Measurements from ENCODE around the gene MEGF11. TPM values are rescaled to one million over a fixed set of nuclear protein-coding genes. Genes with fewer than 3 reads are reported as not detected.

The MEGF11 gene
- total RNA-seq, 2 donors from 2014 or later: not detected

- H3K9me3 ChIP-seq (ENCODE audit: control insufficient read depth, low read length, poor library complexity, severe bottlenecking): no peaks in the 10 kb centered on the region
- Mint-ChIP-seq H3K4me1 (peaks cover 3% of the 10 kb centered on the region), H3K36me3 (ENCODE audit: low read depth) (peaks cover 3% of the 10 kb centered on the region), H3K27me3 (peaks cover 50% of the 10 kb centered on the region), H3K27ac (no peak overlapping the region), H3K4me3 (no peak overlapping the region)
- no peak for ATAC-seq
- no peak for DNase-seq
Measured at GRCh38 chr15:66229790-66230465, 23.6 kb downstream of the MEGF11 start.

- DNase-seq (no peak), ATAC-seq (no peak)
- peaks cover 3% of the 10 kb centered on the region for H3K4me1 Mint-ChIP-seq
- H3K9me3 ChIP-seq (ENCODE audit: control insufficient read depth, low read length, poor library complexity, severe bottlenecking): no peaks in the 10 kb centered on the region
- peaks cover 3% of the 10 kb centered on the region for H3K36me3 Mint-ChIP-seq (ENCODE audit: low read depth)
- no peak overlapping the region for H3K4me3 Mint-ChIP-seq
- H3K27ac Mint-ChIP-seq: no peak overlapping the region
- H3K27me3 Mint-ChIP-seq: peaks cover 45% of the 10 kb centered on the region
Measured at GRCh38 chr15:66228807-66229735, 24.5 kb downstream of the MEGF11 start.

- H3K9me3 ChIP-seq (ENCODE audit: control insufficient read depth, low read length, poor library complexity, severe bottlenecking): no peaks in the 10 kb centered on the region
- Mint-ChIP-seq H3K27ac (no peak overlapping the region), H3K36me3 (ENCODE audit: low read depth) (no peaks in the 10 kb centered on the region), H3K27me3 (peaks cover 49% of the 10 kb centered on the region), H3K4me1 (peaks cover 3% of the 10 kb centered on the region), H3K4me3 (no peak overlapping the region)
- DNase-seq (no peak), ATAC-seq (no peak)
Measured at GRCh38 chr15:66226736-66227135, 26.8 kb downstream of the MEGF11 start.

GRCh38 chr15:66225656-66226274, 27.8 kb downstream of the MEGF11 start:
- peaks cover 53% of the 10 kb centered on the region for H3K27me3 Mint-ChIP-seq
- peaks cover 4% of the 10 kb centered on the region for H3K36me3 Mint-ChIP-seq (ENCODE audit: low read depth)
- H3K9me3 ChIP-seq (ENCODE audit: control insufficient read depth, low read length, poor library complexity, severe bottlenecking): no peaks in the 10 kb centered on the region
- H3K27ac Mint-ChIP-seq: no peak overlapping the region
- peaks cover 6% of the 10 kb centered on the region for H3K4me1 Mint-ChIP-seq
- no peak overlapping the region for H3K4me3 Mint-ChIP-seq
- ATAC-seq (no peak), DNase-seq (no peak)

- no peaks in the 10 kb centered on the region for H3K9me3 ChIP-seq (ENCODE audit: control insufficient read depth, low read length, poor library complexity, severe bottlenecking)
- no peak overlapping the region for H3K4me3 Mint-ChIP-seq
- H3K27me3 Mint-ChIP-seq: peaks cover 55% of the 10 kb centered on the region
- peaks cover 6% of the 10 kb centered on the region for H3K4me1 Mint-ChIP-seq
- ATAC-seq (no peak), DNase-seq (no peak)
- no peak overlapping the region for H3K27ac Mint-ChIP-seq
- H3K36me3 Mint-ChIP-seq (ENCODE audit: low read depth): peaks cover 4% of the 10 kb centered on the region
Measured at GRCh38 chr15:66224946-66225345, 28.6 kb downstream of the MEGF11 start.

GRCh38 chr15:66222273-66223198, 31.0 kb downstream of the MEGF11 start:
- H3K9me3 ChIP-seq (ENCODE audit: control insufficient read depth, low read length, poor library complexity, severe bottlenecking): no peaks in the 10 kb centered on the region
- peaks cover 42% of the 10 kb centered on the region for H3K27me3 Mint-ChIP-seq
- peaks cover 4% of the 10 kb centered on the region for H3K36me3 Mint-ChIP-seq (ENCODE audit: low read depth)
- no peak overlapping the region for H3K27ac Mint-ChIP-seq
- DNase-seq (no peak), ATAC-seq (no peak)
- peaks cover 6% of the 10 kb centered on the region for H3K4me1 Mint-ChIP-seq
- H3K4me3 Mint-ChIP-seq: no peak overlapping the region

- peaks cover 6% of the 10 kb centered on the region for H3K4me1 Mint-ChIP-seq
- H3K9me3 ChIP-seq (ENCODE audit: control insufficient read depth, low read length, poor library complexity, severe bottlenecking): no peaks in the 10 kb centered on the region
- ATAC-seq (no peak), DNase-seq (no peak)
- H3K27ac Mint-ChIP-seq: no peak overlapping the region
- H3K27me3 Mint-ChIP-seq: peaks cover 42% of the 10 kb centered on the region
- peaks cover 4% of the 10 kb centered on the region for H3K36me3 Mint-ChIP-seq (ENCODE audit: low read depth)
- no peak overlapping the region for H3K4me3 Mint-ChIP-seq
Measured at GRCh38 chr15:66221126-66221525, 32.4 kb downstream of the MEGF11 start.

GRCh38 chr15:66220601-66221000, 32.9 kb downstream of the MEGF11 start:
- no peak overlapping the region for H3K4me3 Mint-ChIP-seq
- ATAC-seq: no peak
- H3K9me3 ChIP-seq (ENCODE audit: control insufficient read depth, low read length, poor library complexity, severe bottlenecking): no peaks in the 10 kb centered on the region
- H3K36me3 Mint-ChIP-seq (ENCODE audit: low read depth): peaks cover 4% of the 10 kb centered on the region
- H3K27ac Mint-ChIP-seq: no peak overlapping the region
- peaks cover 40% of the 10 kb centered on the region for H3K27me3 Mint-ChIP-seq
- H3K4me1 Mint-ChIP-seq: peaks cover 6% of the 10 kb centered on the region
- no peak for DNase-seq

GRCh38 chr15:66219339-66219738, 34.2 kb downstream of the MEGF11 start:
- H3K27ac Mint-ChIP-seq: no peak overlapping the region
- DNase-seq (no peak), ATAC-seq (no peak)
- H3K27me3 Mint-ChIP-seq: peaks cover 30% of the 10 kb centered on the region
- peaks cover 4% of the 10 kb centered on the region for H3K36me3 Mint-ChIP-seq (ENCODE audit: low read depth)
- no peak overlapping the region for H3K4me3 Mint-ChIP-seq
- H3K9me3 ChIP-seq (ENCODE audit: control insufficient read depth, low read length, poor library complexity, severe bottlenecking): no peaks in the 10 kb centered on the region
- H3K4me1 Mint-ChIP-seq: peaks cover 4% of the 10 kb centered on the region

- Mint-ChIP-seq H3K4me1 (peaks cover 4% of the 10 kb centered on the region), H3K27me3 (peaks cover 17% of the 10 kb centered on the region), H3K4me3 (no peak overlapping the region), H3K27ac (no peak overlapping the region), H3K36me3 (ENCODE audit: low read depth) (peaks cover 4% of the 10 kb centered on the region)
- no peak for ATAC-seq
- DNase-seq: no peak
- no peaks in the 10 kb centered on the region for H3K9me3 ChIP-seq (ENCODE audit: control insufficient read depth, low read length, poor library complexity, severe bottlenecking)
Measured at GRCh38 chr15:66216806-66217205, 36.7 kb downstream of the MEGF11 start.

- no peaks in the 10 kb centered on the region for H3K4me1 Mint-ChIP-seq
- ATAC-seq (no peak), DNase-seq (no peak)
- no peak overlapping the region for H3K27ac Mint-ChIP-seq
- no peaks in the 10 kb centered on the region for H3K9me3 ChIP-seq (ENCODE audit: control insufficient read depth, low read length, poor library complexity, severe bottlenecking)
- no peaks in the 10 kb centered on the region for H3K36me3 Mint-ChIP-seq (ENCODE audit: low read depth)
- H3K4me3 Mint-ChIP-seq: no peak overlapping the region
- H3K27me3 Mint-ChIP-seq: peaks cover 8% of the 10 kb centered on the region
Measured at GRCh38 chr15:66215811-66216210, 37.7 kb downstream of the MEGF11 start.

- DNase-seq (no peak), ATAC-seq (no peak)
- H3K27me3 Mint-ChIP-seq: no peaks in the 10 kb centered on the region
- no peak overlapping the region for H3K27ac Mint-ChIP-seq
- H3K36me3 Mint-ChIP-seq (ENCODE audit: low read depth): no peaks in the 10 kb centered on the region
- H3K9me3 ChIP-seq (ENCODE audit: control insufficient read depth, low read length, poor library complexity, severe bottlenecking): no peaks in the 10 kb centered on the region
- no peak overlapping the region for H3K4me3 Mint-ChIP-seq
- H3K4me1 Mint-ChIP-seq: no peaks in the 10 kb centered on the region
Measured at GRCh38 chr15:66214246-66214645, 39.3 kb downstream of the MEGF11 start.

Data from T-helper 17 cell (primary cell).